Iris pigment epithelial cell (primary cell): Measurements from ENCODE around the gene TOMM34.

Experiments
- DNase-seq: peaks from one replicate; pipeline ENCODE4 v3.0.0-alpha.2; 2011; ENCODE audit warnings: low read depth

The TOMM34 gene

GRCh38 chr20:44963325-44964215 lies 3.4 kb upstream of the TOMM34 start:
- DNase-seq: no peak

- no peak for DNase-seq
These were observed 2.3 kb upstream of the TOMM34 start for GRCh38 chr20:44962483-44962882.

- peak; percentile 67 for DNase-seq
These were observed 1.7 kb upstream of the TOMM34 start for GRCh38 chr20:44961870-44962267.

GRCh38 chr20:44961011-44961869 lies 1.0 kb upstream of the TOMM34 start:
- no peak for DNase-seq

- DNase-seq: peak; percentile 85
These were observed 527 bp downstream of the TOMM34 start for GRCh38 chr20:44959638-44960102.

- DNase-seq: peak; percentile 51
These were observed 1.0 kb downstream of the TOMM34 start for GRCh38 chr20:44959082-44959637.

- DNase-seq: no peak
These were observed 1.9 kb downstream of the TOMM34 start for GRCh38 chr20:44958276-44958675.

GRCh38 chr20:44956410-44956809 lies 3.8 kb downstream of the TOMM34 start:
- DNase-seq: no peak

GRCh38 chr20:44955270-44955669 lies 4.9 kb downstream of the TOMM34 start:
- no peak for DNase-seq

- no peak for DNase-seq
These were observed 6.0 kb downstream of the TOMM34 start for GRCh38 chr20:44954211-44954610.

GRCh38 chr20:44952731-44953130 lies 7.5 kb downstream of the TOMM34 start:
- no peak for DNase-seq

GRCh38 chr20:44950368-44950767 lies 9.8 kb downstream of the TOMM34 start:
- DNase-seq: no peak

- no peak for DNase-seq
These were observed 11.7 kb downstream of the TOMM34 start for GRCh38 chr20:44948513-44948912.

- no peak for DNase-seq
These were observed 12.1 kb downstream of the TOMM34 start for GRCh38 chr20:44948107-44948506.

GRCh38 chr20:44946271-44946852 lies 13.8 kb downstream of the TOMM34 start:
- DNase-seq: peak; percentile 44

- no peak for DNase-seq
These were observed 14.9 kb downstream of the TOMM34 start for GRCh38 chr20:44945261-44945660.

- no peak for DNase-seq
These were observed 16.4 kb downstream of the TOMM34 start for GRCh38 chr20:44943828-44944227.

- DNase-seq: no peak
These were observed 17.8 kb downstream of the TOMM34 start for GRCh38 chr20:44942264-44942973.

- no peak for DNase-seq
These were observed 19.0 kb downstream of the TOMM34 start for GRCh38 chr20:44941120-44941691.

- no peak for DNase-seq
These were observed 21.6 kb downstream of the TOMM34 start for GRCh38 chr20:44938637-44939036.

GRCh38 chr20:44936510-44936909 lies 23.7 kb downstream of the TOMM34 start:
- no peak for DNase-seq
